Measurements from ENCODE around the gene FLNA.
"Not testable (repeated sequence)": the region's sequence is repeated elsewhere in the genome, so short reads cannot be mapped to it uniquely, and the experiment has no call there.

Gene FLNA

GRCh38 chrX:154398668-154399526, 24.5 kb upstream of the FLNA start:
- H3K4me3 ChIP-seq (ENCODE audit: low read depth, low read length), result peak overlapping the region; percentile 78
- TF ChIP-seq, protein P1, sequence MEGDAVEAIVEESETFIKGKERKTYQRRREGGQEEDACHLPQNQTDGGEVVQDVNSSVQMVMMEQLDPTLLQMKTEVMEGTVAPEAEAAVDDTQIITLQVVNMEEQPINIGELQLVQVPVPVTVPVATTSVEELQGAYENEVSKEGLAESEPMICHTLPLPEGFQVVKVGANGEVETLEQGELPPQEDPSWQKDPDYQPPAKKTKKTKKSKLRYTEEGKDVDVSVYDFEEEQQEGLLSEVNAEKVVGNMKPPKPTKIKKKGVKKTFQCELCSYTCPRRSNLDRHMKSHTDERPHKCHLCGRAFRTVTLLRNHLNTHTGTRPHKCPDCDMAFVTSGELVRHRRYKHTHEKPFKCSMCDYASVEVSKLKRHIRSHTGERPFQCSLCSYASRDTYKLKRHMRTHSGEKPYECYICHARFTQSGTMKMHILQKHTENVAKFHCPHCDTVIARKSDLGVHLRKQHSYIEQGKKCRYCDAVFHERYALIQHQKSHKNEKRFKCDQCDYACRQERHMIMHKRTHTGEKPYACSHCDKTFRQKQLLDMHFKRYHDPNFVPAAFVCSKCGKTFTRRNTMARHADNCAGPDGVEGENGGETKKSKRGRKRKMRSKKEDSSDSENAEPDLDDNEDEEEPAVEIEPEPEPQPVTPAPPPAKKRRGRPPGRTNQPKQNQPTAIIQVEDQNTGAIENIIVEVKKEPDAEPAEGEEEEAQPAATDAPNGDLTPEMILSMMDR (IDR thresholded peaks at IDR 0.05; ENCODE audit: insufficient read depth, low read depth, low read length, missing control alignments), result peak; percentile 68
- peak; percentile 91 for DNase-seq (ENCODE audit: low read depth)

DNA sequence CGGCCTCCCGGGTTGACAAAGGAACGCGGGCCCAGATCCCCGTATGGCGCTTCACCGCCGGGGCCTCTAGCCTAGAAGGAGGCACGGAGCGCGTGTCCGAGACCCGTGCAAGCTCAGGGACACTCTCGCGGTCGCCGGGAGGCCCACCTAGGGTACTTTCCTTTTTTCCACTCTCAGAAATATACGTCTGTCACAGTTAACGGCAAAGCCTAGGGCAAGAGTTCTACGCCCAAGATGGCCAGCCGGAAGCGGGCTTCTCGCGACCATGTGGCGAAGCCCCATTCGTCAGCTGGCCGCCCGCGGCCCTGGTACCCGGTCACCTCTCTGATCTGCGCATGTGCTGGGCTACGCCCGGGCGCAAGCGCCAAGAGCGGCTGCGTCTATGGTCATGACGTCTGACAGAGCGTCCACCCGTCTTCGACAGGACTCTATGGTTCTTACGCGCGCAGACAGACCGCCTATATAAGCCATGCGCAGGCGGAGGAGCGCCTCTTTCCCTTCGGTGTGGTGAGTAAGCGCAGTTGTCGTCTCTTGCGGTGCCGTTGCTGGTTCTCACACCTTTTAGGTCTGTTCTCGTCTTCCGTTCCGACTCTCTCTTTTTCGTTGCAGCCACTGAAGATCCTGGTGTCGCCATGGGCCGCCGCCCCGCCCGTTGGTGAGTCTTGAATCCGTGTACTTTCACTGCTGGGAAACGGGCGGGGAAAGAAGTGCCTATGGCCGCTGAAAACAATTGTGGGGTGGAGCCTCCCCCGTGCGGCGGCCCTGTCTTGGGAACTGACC, 23.6 kb upstream of the FLNA start, which contains the start of gene RPL10:
RPL10 (plus strand) TSS at position 490 of the 780 bp plus-strand sequence; CDS start at position 633, 143 bp downstream.
- TF ChIP-seq, protein P1 (IDR thresholded peaks at IDR 0.05; ENCODE audit: insufficient read depth, low read depth, low read length, missing control alignments), result no peak
- peak within 1 kb of the TSS; percentile 83 for H3K4me3 ChIP-seq (ENCODE audit: low read depth, low read length)
- peak; percentile 98 for DNase-seq (ENCODE audit: low read depth)

- H3K4me3 ChIP-seq (ENCODE audit: low read depth, low read length), result peak overlapping the region; percentile 83
- peak; percentile 85 for DNase-seq (ENCODE audit: low read depth)
- TF ChIP-seq, protein P1 (IDR thresholded peaks at IDR 0.05; ENCODE audit: insufficient read depth, low read depth, low read length, missing control alignments), result no peak
Observed at GRCh38 chrX:154396973-154397887, 22.8 kb upstream of the FLNA start.

- not testable (repeated sequence) for H3K4me3 ChIP-seq (ENCODE audit: low read depth, low read length); DNase-seq (ENCODE audit: low read depth)
Observed at GRCh38 chrX:154396363-154396762, 21.9 kb upstream of the FLNA start.

- not testable (repeated sequence) for H3K4me3 ChIP-seq (ENCODE audit: low read depth, low read length); DNase-seq (ENCODE audit: low read depth)
Observed at GRCh38 chrX:154389812-154390747, 15.6 kb upstream of the FLNA start.

DNA sequence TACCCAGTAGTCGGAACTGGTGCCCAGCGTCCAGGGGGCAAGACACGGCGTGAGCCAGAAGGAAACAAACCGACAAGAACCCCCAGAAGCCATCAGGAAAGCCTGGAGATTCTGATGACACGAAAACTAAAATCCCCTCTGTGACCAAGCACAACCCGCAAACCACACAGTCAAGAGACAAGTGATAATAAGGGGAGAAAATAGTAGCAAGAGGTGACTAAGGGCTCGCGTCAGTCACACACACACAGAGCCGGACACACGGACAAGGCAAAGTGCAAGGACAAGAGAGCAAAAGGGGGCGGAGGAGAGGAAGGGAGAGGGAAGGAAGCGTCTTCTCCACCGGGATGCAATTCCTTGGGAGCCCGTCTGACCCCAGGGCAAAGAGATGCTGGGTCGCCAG, 14.2 kb upstream of the FLNA start:
- H3K4me3 ChIP-seq (ENCODE audit: low read depth, low read length); DNase-seq (ENCODE audit: low read depth): not testable (repeated sequence)

DNA sequence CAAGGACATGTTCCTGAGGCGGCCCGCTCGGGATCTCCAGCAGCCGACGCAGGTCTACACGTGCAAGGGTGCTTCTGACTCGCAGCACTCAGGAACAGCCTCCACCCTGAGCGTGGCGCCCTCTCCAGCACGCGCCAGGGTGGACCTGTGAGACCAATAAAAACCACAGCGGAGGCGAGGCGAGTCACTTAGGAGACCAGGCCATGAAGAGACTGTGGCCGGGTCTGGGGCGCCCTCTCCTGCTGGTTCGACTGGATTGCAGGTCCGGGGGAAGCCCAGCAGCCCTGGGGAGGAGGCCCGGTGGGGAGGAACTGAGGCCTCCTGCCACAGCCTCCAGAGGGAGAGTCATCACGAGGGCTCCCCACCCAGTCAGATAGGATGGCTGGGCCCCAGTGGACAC, 13.7 kb upstream of the FLNA start:
- H3K4me3 ChIP-seq (ENCODE audit: low read depth, low read length); DNase-seq (ENCODE audit: low read depth): not testable (repeated sequence)

DNA sequence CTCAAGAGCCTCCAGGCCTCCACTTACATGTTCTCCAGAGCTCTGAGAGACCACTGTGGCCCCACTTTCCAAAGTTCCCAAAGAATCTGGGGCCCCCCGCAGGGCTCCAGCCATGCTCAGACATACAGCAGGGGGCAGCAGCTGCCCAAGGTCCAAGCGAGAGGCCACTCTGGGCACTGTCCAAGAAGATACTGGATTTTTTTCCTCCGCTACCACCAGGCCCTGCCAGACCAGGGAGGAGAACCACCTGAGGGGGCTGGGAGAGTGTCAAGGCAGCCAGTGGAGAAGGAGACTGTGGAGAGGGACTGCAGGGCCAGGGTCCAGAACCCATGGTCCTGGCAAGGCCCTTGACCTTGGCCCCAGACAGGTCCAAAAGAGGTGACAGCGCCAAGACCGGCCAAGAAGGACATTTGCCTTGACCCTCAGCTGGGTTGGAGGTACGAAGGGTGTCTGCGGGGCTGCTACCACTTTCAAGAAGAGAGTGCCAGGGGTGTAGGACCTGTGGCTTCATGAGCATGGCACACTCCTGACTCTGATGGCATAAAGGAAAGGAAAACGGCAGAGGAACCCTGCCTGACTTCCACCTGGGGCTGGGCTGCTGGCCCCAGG, 10.0 kb upstream of the FLNA start:
- no peak for DNase-seq (ENCODE audit: low read depth)
- TF ChIP-seq, protein P1 (IDR thresholded peaks at IDR 0.05; ENCODE audit: insufficient read depth, low read depth, low read length, missing control alignments), result no peak
- no peak overlapping the region for H3K4me3 ChIP-seq (ENCODE audit: low read depth, low read length)

Data from GM12865 (cell line).